ENCODE data around the gene FUT4.

- TF ChIP-seq CTCF (IDR thresholded peaks at IDR 0.05) (no peak), ZFX (IDR thresholded peaks at IDR 0.05; ENCODE audit: borderline replicate concordance) (no peak)
These were observed 49.5 kb upstream of the FUT4 start for GRCh38 chr11:94494126-94494680.
